GM12801 (cell line): ENCODE data around the gene FLT1.

Source experiments
- CTCF ChIP-seq: IDR thresholded peaks from one replicate; pipeline ENCODE4 v1.5.1; 2011; ENCODE audit warnings: control low read depth; ENCODE audit not compliant: insufficient read length; ENCODE audit errors: extremely low read depth

FLT1 gene

DNA sequence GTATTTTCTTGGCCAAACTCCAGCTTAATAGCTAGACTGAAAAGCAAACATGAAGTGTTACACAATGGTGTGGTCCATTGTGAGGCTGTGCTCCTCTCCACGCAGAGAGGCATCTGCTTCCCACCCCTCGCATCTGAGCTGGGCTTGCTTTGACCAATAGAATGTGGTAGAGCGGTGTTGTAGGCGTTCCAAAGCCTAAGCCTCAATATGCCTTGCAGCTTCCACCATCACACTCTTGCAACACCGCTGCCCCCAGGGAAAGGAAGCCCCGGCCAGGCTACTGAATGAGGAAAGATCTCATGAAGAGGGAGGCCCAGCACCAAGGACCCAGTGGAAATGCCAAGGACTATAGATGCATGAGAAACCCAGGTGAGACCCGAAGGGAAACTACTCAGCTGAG lies 9.4 kb downstream of the FLT1 start:
- no peak for TF ChIP-seq CTCF

DNA sequence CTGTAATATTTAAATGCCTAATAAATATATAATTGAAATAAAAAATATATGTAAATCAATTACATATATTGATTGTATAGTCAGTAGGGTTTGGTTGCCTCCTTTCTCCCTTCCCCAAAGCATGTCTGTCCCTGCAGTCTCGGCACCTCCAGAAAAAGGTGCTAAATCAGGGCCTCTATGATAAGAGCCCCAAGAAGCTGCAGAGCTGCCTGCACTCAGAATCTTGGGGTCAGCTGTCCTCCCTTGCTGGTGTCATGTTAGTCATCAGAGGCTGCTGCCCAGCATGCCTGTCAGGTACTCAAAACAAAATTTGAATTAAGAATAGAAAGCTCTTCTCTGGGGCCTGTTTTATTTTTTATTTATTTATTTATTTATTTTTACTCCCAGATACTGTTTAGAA lies 9.8 kb downstream of the FLT1 start:
- TF ChIP-seq CTCF, result no peak

- no peak for TF ChIP-seq CTCF
These were observed 11.5 kb downstream of the FLT1 start for GRCh38 chr13:28483313-28483931.

DNA sequence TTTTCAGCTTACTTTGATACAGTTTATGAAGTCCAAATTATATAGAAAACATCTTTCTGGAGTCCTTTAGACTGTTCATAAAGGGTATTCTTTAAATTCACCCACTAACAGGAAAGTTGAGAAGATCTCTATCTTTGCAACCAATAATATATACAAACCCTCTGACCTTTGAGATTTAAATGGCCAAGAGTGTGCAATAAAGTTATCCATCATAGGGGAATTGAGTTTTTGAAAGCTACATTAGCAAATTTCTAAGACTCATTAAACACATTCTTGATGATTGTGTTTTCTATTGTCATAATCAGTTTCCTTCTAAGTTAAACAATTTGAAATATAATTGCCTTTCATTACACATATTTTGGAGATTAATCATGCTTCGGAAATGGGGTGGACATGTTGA lies 15.9 kb downstream of the FLT1 start:
- TF ChIP-seq CTCF, result no peak

DNA sequence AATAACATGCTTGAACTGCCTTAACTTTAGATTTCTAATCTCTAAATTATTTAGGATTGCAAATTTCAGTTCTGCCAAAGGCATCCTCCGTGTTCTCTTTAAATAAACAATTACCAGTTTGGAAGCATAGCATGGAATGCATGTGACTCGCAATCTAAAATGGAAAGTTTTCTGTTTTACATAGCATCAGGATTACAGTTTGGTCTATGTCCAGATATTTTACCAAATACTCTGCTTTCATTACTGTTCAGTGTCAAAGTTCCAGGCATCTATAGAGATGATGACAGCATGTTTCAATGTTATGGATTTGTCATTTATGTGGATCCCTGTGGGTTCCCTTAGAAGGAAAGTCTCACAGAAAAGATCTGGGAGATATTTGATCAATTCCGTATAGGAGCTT lies 16.8 kb downstream of the FLT1 start:
- no peak for TF ChIP-seq CTCF

GRCh38 chr13:28477709-28477973 lies 17.3 kb downstream of the FLT1 start:
- TF ChIP-seq CTCF, result no peak

- TF ChIP-seq CTCF, result no peak
These were observed 17.8 kb downstream of the FLT1 start for GRCh38 chr13:28476919-28477708.
